ENCODE measurements around the gene MICAL3. TPM values are rescaled to one million over a fixed set of nuclear protein-coding genes. Genes with fewer than 3 reads are reported as not detected.
A peak's percentile ranks its signal among the peaks of the same experiment; 100 is the strongest.
"Not testable (repeated sequence)": the region's sequence is repeated elsewhere in the genome, so short reads cannot be mapped to it uniquely, and the experiment has no call there.

The MICAL3 gene
- total and polyA plus RNA-seq, 2 donors from 2014 or later: 5.0 to 99.4 TPM

DNA sequence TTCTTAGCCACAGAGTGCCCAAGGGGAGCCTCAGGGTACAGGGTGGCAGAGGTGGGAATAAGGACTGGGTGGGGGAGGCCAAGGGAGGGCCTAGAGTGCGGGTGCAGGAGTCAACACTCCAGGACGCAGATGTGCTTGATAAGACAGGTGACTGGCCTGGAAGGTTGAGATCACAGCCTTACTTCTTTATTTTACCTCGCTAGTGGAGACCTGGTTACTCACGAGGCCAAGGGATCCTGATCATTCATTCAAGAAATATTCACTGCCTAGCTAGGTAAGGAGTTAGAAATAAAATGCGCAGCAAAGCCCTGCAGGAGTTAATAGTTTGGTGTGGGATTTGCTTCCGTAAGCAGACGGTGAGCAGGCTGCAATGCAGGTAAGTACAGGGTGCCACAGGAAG, 40.3 kb upstream of the MICAL3 start:
- no peak for DNase-seq
- H3K27ac ChIP-seq (ENCODE audit: low read depth in 2 of 2, low read length in 2 of 2): no peak overlapping the region
- H3K9me3 ChIP-seq (ENCODE audit: control insufficient read depth in 2 of 3, insufficient read depth in 1 of 3, low read length in 3 of 3): no peaks in the 10 kb centered on the region
- TF ChIP-seq, protein P1, sequence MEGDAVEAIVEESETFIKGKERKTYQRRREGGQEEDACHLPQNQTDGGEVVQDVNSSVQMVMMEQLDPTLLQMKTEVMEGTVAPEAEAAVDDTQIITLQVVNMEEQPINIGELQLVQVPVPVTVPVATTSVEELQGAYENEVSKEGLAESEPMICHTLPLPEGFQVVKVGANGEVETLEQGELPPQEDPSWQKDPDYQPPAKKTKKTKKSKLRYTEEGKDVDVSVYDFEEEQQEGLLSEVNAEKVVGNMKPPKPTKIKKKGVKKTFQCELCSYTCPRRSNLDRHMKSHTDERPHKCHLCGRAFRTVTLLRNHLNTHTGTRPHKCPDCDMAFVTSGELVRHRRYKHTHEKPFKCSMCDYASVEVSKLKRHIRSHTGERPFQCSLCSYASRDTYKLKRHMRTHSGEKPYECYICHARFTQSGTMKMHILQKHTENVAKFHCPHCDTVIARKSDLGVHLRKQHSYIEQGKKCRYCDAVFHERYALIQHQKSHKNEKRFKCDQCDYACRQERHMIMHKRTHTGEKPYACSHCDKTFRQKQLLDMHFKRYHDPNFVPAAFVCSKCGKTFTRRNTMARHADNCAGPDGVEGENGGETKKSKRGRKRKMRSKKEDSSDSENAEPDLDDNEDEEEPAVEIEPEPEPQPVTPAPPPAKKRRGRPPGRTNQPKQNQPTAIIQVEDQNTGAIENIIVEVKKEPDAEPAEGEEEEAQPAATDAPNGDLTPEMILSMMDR (IDR thresholded peaks at IDR 0.05; ENCODE audit: borderline replicate concordance, extremely low read depth, insufficient read depth): no peak
- no peak for FAIRE-seq
- no peak overlapping the region for H3K4me3 ChIP-seq (ENCODE audit: low read length in 3 of 3)
- H3K36me3 ChIP-seq (ENCODE audit: control insufficient read depth in 2 of 3, insufficient read depth in 3 of 3, low read length in 3 of 3): no peaks in the 10 kb centered on the region
- no peak overlapping the region for H3K9ac ChIP-seq (ENCODE audit: low read length in 3 of 3)
- H3K27me3 ChIP-seq (ENCODE audit: control insufficient read depth, insufficient read depth, low read length): no peaks in the 10 kb centered on the region
- H3K4me1 ChIP-seq (ENCODE audit: control insufficient read depth in 2 of 3, insufficient read depth in 2 of 3, low read depth in 1 of 3, low read length in 3 of 3): peaks cover 0 to 13% (median 0%) of the 10 kb centered on the region in 3 donors
- intact Hi-C loops (cut with DNase I): no loop called here

DNA sequence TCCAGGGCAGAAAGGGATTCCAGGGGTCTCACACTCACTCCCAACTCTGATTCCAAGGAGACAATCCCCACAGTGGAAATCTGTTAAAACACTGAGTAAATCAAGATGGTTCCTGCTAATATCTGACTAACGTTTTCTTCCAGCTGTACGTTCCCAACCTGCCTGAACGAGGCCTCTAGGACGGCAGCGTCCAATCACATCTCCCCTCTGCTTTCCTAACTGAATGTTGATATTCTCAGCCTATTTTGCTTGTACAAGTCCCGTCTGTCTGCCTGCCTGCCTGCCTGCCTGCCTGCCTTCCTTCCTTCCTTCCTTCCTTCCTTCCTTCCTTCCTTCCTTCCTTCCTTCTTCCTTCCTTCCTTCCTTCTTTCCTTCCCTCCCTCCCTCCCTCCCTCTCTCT, 39.4 kb upstream of the MICAL3 start:
- H3K27ac ChIP-seq (ENCODE audit: low read depth in 2 of 2, low read length in 2 of 2); H3K4me3 ChIP-seq (ENCODE audit: low read length in 3 of 3); FAIRE-seq; H3K36me3 ChIP-seq (ENCODE audit: control insufficient read depth in 2 of 3, insufficient read depth in 3 of 3, low read length in 3 of 3); DNase-seq; H3K27me3 ChIP-seq (ENCODE audit: control insufficient read depth, insufficient read depth, low read length); H3K9me3 ChIP-seq (ENCODE audit: control insufficient read depth in 2 of 3, insufficient read depth in 1 of 3, low read length in 3 of 3); H3K9ac ChIP-seq (ENCODE audit: low read length in 3 of 3); intact Hi-C loops (cut with DNase I): not testable (repeated sequence)
- peaks cover 0 to 13% (median 0%) of the 10 kb centered on the region in 3 donors for H3K4me1 ChIP-seq (ENCODE audit: control insufficient read depth in 2 of 3, insufficient read depth in 2 of 3, low read depth in 1 of 3, low read length in 3 of 3)

DNA sequence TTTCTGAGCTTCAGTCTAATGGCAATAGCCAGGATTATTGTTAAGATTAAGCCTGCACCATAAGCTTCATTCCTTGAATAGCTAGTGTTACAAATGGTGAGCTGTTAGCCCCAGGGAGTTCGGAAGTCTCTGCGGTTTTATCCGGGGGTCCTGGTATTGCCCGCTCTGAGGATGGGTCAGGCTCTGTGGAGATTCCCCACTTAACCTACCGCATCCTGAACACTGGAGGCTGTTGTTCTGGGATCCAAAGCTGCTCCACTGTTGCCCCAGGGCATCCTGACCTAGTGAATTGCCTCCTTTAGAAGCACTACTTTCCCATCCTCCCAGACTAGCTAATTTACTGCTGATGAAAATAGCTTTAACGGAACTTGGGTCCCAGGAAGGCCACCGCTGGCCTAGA, 38.9 kb upstream of the MICAL3 start:
- Histone ChIP-seq H3K27me3 (ENCODE audit: control insufficient read depth, insufficient read depth, low read length) (no peaks in the 10 kb centered on the region), H3K36me3 (ENCODE audit: control insufficient read depth in 2 of 3, insufficient read depth in 3 of 3, low read length in 3 of 3) (no peaks in the 10 kb centered on the region), H3K4me1 (ENCODE audit: control insufficient read depth in 2 of 3, insufficient read depth in 2 of 3, low read depth in 1 of 3, low read length in 3 of 3) (peaks cover 0 to 13% (median 0%) of the 10 kb centered on the region in 3 donors), H3K27ac (ENCODE audit: low read depth in 2 of 2, low read length in 2 of 2) (no peak overlapping the region), H3K9ac (ENCODE audit: low read length in 3 of 3) (no peak overlapping the region), H3K4me3 (ENCODE audit: low read length in 3 of 3) (no peak overlapping the region), H3K9me3 (ENCODE audit: control insufficient read depth in 2 of 3, insufficient read depth in 1 of 3, low read length in 3 of 3) (no peaks in the 10 kb centered on the region)
- intact Hi-C loops (cut with DNase I): no loop called here
- FAIRE-seq (no peak), DNase-seq (no peak)
- TF ChIP-seq, protein P1 (IDR thresholded peaks at IDR 0.05; ENCODE audit: borderline replicate concordance, extremely low read depth, insufficient read depth): no peak

DNA sequence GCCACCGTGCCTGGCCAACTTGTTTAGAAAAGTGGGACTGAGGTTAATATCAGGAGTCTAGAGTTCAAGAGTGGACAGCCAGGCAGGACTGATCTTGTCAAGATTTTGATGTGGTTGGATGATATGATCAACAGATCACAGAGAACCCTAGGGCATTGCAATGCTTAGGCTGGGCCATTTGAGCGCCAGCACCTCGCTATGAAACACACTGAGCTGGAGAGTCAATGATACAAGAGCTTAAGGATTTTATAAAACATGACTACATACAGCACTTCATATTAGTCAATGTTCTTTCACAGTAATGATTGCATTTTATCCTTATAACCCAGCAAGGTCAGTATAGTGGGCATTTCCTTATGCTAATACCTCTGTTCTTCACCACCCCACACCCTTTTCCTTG, 38.1 kb upstream of the MICAL3 start:
- TF ChIP-seq, protein P1 (IDR thresholded peaks at IDR 0.05; ENCODE audit: borderline replicate concordance, extremely low read depth, insufficient read depth): no peak
- Histone ChIP-seq H3K4me3 (ENCODE audit: low read length in 3 of 3) (no peak overlapping the region), H3K27ac (ENCODE audit: low read depth in 2 of 2, low read length in 2 of 2) (no peak overlapping the region), H3K27me3 (ENCODE audit: control insufficient read depth, insufficient read depth, low read length) (no peaks in the 10 kb centered on the region), H3K4me1 (ENCODE audit: control insufficient read depth in 2 of 3, insufficient read depth in 2 of 3, low read depth in 1 of 3, low read length in 3 of 3) (peaks cover 0 to 13% (median 0%) of the 10 kb centered on the region in 3 donors), H3K9me3 (ENCODE audit: control insufficient read depth in 2 of 3, insufficient read depth in 1 of 3, low read length in 3 of 3) (no peaks in the 10 kb centered on the region), H3K36me3 (ENCODE audit: control insufficient read depth in 2 of 3, insufficient read depth in 3 of 3, low read length in 3 of 3) (no peaks in the 10 kb centered on the region), H3K9ac (ENCODE audit: low read length in 3 of 3) (no peak overlapping the region)
- peak in 1 of 5 donors; percentile 2 for DNase-seq
- intact Hi-C loops (cut with DNase I): no loop called here
- FAIRE-seq: no peak
